GM23248 (cell line): ENCODE results near the gene SCN4A. TPM values are rescaled to one million over a fixed set of nuclear protein-coding genes. Genes with fewer than 3 reads are reported as not detected.
A peak's percentile ranks its signal among the peaks of the same experiment; 100 is the strongest.

Experiments used
- DNase-seq: peaks from one replicate; pipeline ENCODE4 v3.0.0-alpha.2; 2015
- H2AFZ ChIP-seq: fragments of 200-600 bp; sonication (generic); 2 replicates; pipeline ENCODE4 v1.6.1; 2016; ENCODE audit warnings: antibody characterized with exemption
- H3F3A ChIP-seq: fragments of 200-600 bp; sonication (generic); 2 replicates; pipeline ENCODE4 v1.6.1; 2016; ENCODE audit warnings: mild to moderate bottlenecking, antibody characterized with exemption, mixed run types; ENCODE audit not compliant: insufficient read depth
- H3K27ac ChIP-seq: fragments of 200-600 bp; sonication (generic); 2 replicates; pipeline ENCODE4 v1.5.1; 2016; ENCODE audit warnings: mild to moderate bottlenecking
- H3K27me3 ChIP-seq: fragments of 200-600 bp; sonication (generic); replicated peaks from 2 replicates; pipeline ENCODE4 v1.6.1; 2016; ENCODE audit warnings: mild to moderate bottlenecking; ENCODE audit not compliant: insufficient read depth
- H3K36me3 ChIP-seq: fragments of 200-600 bp; sonication (generic); 2 replicates; pipeline ENCODE4 v1.6.1; 2016; ENCODE audit warnings: low read depth, mild to moderate bottlenecking
- H3K4me1 ChIP-seq: fragments of 200-600 bp; sonication (generic); 2 replicates; pipeline ENCODE4 v1.6.1; 2016; ENCODE audit warnings: mild to moderate bottlenecking; ENCODE audit not compliant: insufficient read depth
- H3K4me2 ChIP-seq: fragments of 200-600 bp; sonication (generic); one replicate; pipeline ENCODE4 v1.6.1; 2016; ENCODE audit warnings: mild to moderate bottlenecking; ENCODE audit not compliant: unreplicated experiment
- H3K4me3 ChIP-seq: fragments of 200-600 bp; sonication (generic); 2 replicates; pipeline ENCODE4 v1.5.1; 2016; ENCODE audit warnings: mild to moderate bottlenecking
- H3K79me2 ChIP-seq: fragments of 200-600 bp; sonication (generic); 2 replicates; pipeline ENCODE4 v1.6.1; 2016; ENCODE audit warnings: mild to moderate bottlenecking; ENCODE audit not compliant: insufficient read depth
- H3K9ac ChIP-seq: fragments of 200-600 bp; sonication (generic); 2 replicates; pipeline ENCODE4 v1.6.1; 2016; ENCODE audit warnings: mild to moderate bottlenecking
- H3K9me2 ChIP-seq: fragments of 200-600 bp; sonication (generic); 2 replicates; pipeline ENCODE4 v1.6.1; 2016; ENCODE audit warnings: mixed run types, mild to moderate bottlenecking, moderate library complexity; ENCODE audit not compliant: insufficient read depth
- H3K9me3 ChIP-seq: fragments of 200-600 bp; sonication (generic); one replicate; pipeline ENCODE4 v1.6.1; 2017; ENCODE audit warnings: low read depth
- H4K20me1 ChIP-seq: fragments of 200-600 bp; sonication (generic); 2 replicates; pipeline ENCODE4 v1.6.0; 2016; ENCODE audit not compliant: insufficient read depth
- EZH2 ChIP-seq: fragments of 200-600 bp; sonication (generic); IDR thresholded peaks from 2 replicates; pipeline ENCODE4 v1.6.1; 2018; ENCODE audit warnings: antibody characterized with exemption, mild to moderate bottlenecking; ENCODE audit not compliant: insufficient read depth, poor library complexity, severe bottlenecking
- EZH2phosphoT487 ChIP-seq: fragments of 200-600 bp; sonication (generic); IDR thresholded peaks from 2 replicates; pipeline ENCODE4 v1.6.1; 2018; ENCODE audit warnings: antibody characterized with exemption, moderate library complexity, mild to moderate bottlenecking, low read depth; ENCODE audit not compliant: insufficient read depth
- WGBS, 2 experiments: methylation state at CpG; one replicate each; pipeline ENCODE4 v1.1.6; 2015 to 2017; ENCODE audit warnings: low lambda C conversion rate in 2 of 2, low coverage in 1 of 2; ENCODE audit errors: missing lambda C conversion rate in 2 of 2; 5-methylcytosine and 5-hydroxymethylcytosine counted together
- in situ Hi-C: fragments of 300-500 bp; cut with MboI; formaldehyde crosslinking; loops from 2 replicates; pipeline ENCODE4 v1.15.0; 2020
- polyA plus RNA-seq: library from polyadenylated mRNA; unstranded; fragments of >200 nt; fragmentation: Nextera tagmentation; extraction: Ambion mirVana; gene quantifications from 2 replicates; pipeline ENCODE4 v1.2.1, GENCODE V29; 2016
- total RNA-seq: library from RNA; depleted of rRNA; stranded (reverse); fragments of >200 nt; shearing (Covaris generic); gene quantifications from 2 replicates; pipeline ENCODE4 v1.2.3, GENCODE V29; 2014

SCN4A gene
- total and polyA plus RNA-seq, 2 experiments from 2014 or later = not detected

GRCh38 chr17:63999680-64000531 is 27.2 kb upstream of the SCN4A start:
- WGBS, 2 experiments = 83 to 88% methylated on average over 22 to 25 of the region's 25 CpGs
- Histone ChIP-seq H3K36me3 (no peaks in the 10 kb centered on the region), H3K4me1 (no peaks in the 10 kb centered on the region), H3K9me3 (no peaks in the 10 kb centered on the region), H3K9me2 (no peaks in the 10 kb centered on the region), H2AFZ (no peak overlapping the region), H3K4me2 (no peak overlapping the region), H3K27me3 (peaks cover 20% of the 10 kb centered on the region), H3K79me2 (no peaks in the 10 kb centered on the region), H3K9ac (no peak overlapping the region), H4K20me1 (no peaks in the 10 kb centered on the region), H3F3A (no peaks in the 10 kb centered on the region), H3K4me3 (no peak overlapping the region), H3K27ac (no peak overlapping the region)
- in situ Hi-C loops = no loop called here
- no peak for DNase-seq
- no peak for TF ChIP-seq EZH2
- no peak for TF ChIP-seq EZH2phosphoT487

GRCh38 chr17:63998721-63999679 is 26.3 kb upstream of the SCN4A start:
- in situ Hi-C loops = no loop called here
- Histone ChIP-seq H3K4me3 (peak overlapping the region; percentile 70), H3K9me3 (no peaks in the 10 kb centered on the region), H3K4me2 (peak overlapping the region; percentile 79), H4K20me1 (no peaks in the 10 kb centered on the region), H3K27me3 (peaks cover 27% of the 10 kb centered on the region), H2AFZ (peak overlapping the region; percentile 74), H3K36me3 (no peaks in the 10 kb centered on the region), H3K27ac (no peak overlapping the region), H3K9me2 (no peaks in the 10 kb centered on the region), H3K79me2 (no peaks in the 10 kb centered on the region), H3K9ac (peak overlapping the region; percentile 20; the same call in 1 of the 2 replicates), H3F3A (no peaks in the 10 kb centered on the region), H3K4me1 (no peaks in the 10 kb centered on the region)
- TF ChIP-seq EZH2 (no peak), EZH2phosphoT487 (no peak)
- DNase-seq = no peak
- WGBS, 2 experiments = 22 to 26% methylated on average over 26 to 32 of the region's 33 CpGs

- Histone ChIP-seq H3K36me3 (no peaks in the 10 kb centered on the region), H3K4me3 (peak within 1 kb of the TSS; percentile 70), H3K9ac (peak within 1 kb of the TSS; percentile 20; the same call in 1 of the 2 replicates), H3K9me2 (no peaks in the 10 kb centered on the region), H3K4me1 (no peaks in the 10 kb centered on the region), H3K4me2 (peak within 1 kb of the TSS; percentile 79), H3F3A (no peaks in the 10 kb centered on the region), H3K27me3 (peaks cover 32% of the 10 kb centered on the region), H3K9me3 (no peaks in the 10 kb centered on the region), H4K20me1 (no peaks in the 10 kb centered on the region), H3K27ac (no peak within 1 kb of the TSS), H3K79me2 (no peaks in the 10 kb centered on the region), H2AFZ (peak within 1 kb of the TSS; percentile 74)
- no peak for TF ChIP-seq EZH2phosphoT487
- no peak for TF ChIP-seq EZH2
- in situ Hi-C loops = no loop called here
- WGBS, 2 experiments = 0 to 3% methylated on average over 10 to 40 of the region's 43 CpGs
- peak; percentile 84 for DNase-seq
These were observed 25.5 kb upstream of the SCN4A start, which contains the start of gene PRR29 for GRCh38 chr17:63998050-63998720. PRR29 (plus strand) TSS chr17:63998351; CDS start chr17:63998365, 14 bp downstream.

GRCh38 chr17:63997341-63998048 is 24.8 kb upstream of the SCN4A start:
- in situ Hi-C loops = no loop called here
- TF ChIP-seq EZH2phosphoT487 = no peak
- no peak for TF ChIP-seq EZH2
- Histone ChIP-seq H3K4me2 (peak overlapping the region; percentile 79), H3F3A (no peaks in the 10 kb centered on the region), H3K9me3 (no peaks in the 10 kb centered on the region), H4K20me1 (no peaks in the 10 kb centered on the region), H3K36me3 (no peaks in the 10 kb centered on the region), H3K4me1 (no peaks in the 10 kb centered on the region), H3K9me2 (no peaks in the 10 kb centered on the region), H3K4me3 (peak overlapping the region; percentile 70), H3K27me3 (peaks cover 35% of the 10 kb centered on the region), H3K9ac (no peak overlapping the region), H3K27ac (no peak overlapping the region), H2AFZ (peak overlapping the region; percentile 74), H3K79me2 (no peaks in the 10 kb centered on the region)
- 16% methylated on average over 19 of the region's 19 CpGs for WGBS, 2 experiments
- peak; percentile 20 for DNase-seq
